Parathyroid adenoma (tissue), 2 donors: ENCODE results near the gene DTHD1.

Experiments used
- H2AFZ ChIP-seq: fragments of 300-600 bp; sonication (generic); one replicate; pipeline ENCODE4 v1.7.0; 2017; ENCODE audit warnings: antibody characterized with exemption, mild to moderate bottlenecking
- H3K27ac ChIP-seq: fragments of 300-600 bp; sonication (generic); one replicate; pipeline ENCODE4 v1.7.0; 2017
- H3K27me3 ChIP-seq: fragments of 300-600 bp; sonication (generic); one replicate; pipeline ENCODE4 v1.7.0; 2017; ENCODE audit warnings: low read length; ENCODE audit not compliant: control insufficient read depth, insufficient read depth
- H3K36me3 ChIP-seq: fragments of 300-600 bp; sonication (generic); one replicate; pipeline ENCODE4 v1.7.0; 2017; ENCODE audit warnings: low read length; ENCODE audit not compliant: control insufficient read depth, insufficient read depth
- H3K4me1 ChIP-seq: fragments of 300-600 bp; sonication (generic); one replicate; pipeline ENCODE4 v1.7.0; 2017; ENCODE audit warnings: control low read depth
- H3K4me2 ChIP-seq: fragments of 300-600 bp; sonication (generic); one replicate; pipeline ENCODE4 v1.7.0; 2017; ENCODE audit warnings: low read length
- H3K4me3 ChIP-seq: fragments of 300-600 bp; sonication (generic); one replicate; pipeline ENCODE4 v1.7.0; 2017; ENCODE audit warnings: low read depth, low read length
- H3K79me2 ChIP-seq: fragments of 300-600 bp; sonication (generic); one replicate; pipeline ENCODE4 v1.7.0; 2017; ENCODE audit warnings: control low read depth
- H3K9ac ChIP-seq: fragments of 300-600 bp; sonication (generic); one replicate; pipeline ENCODE4 v1.7.0; 2017; ENCODE audit warnings: mild to moderate bottlenecking
- H3K9me3 ChIP-seq: fragments of 300-600 bp; sonication (generic); one replicate; pipeline ENCODE4 v1.7.0; 2017; ENCODE audit warnings: low read length; ENCODE audit not compliant: control insufficient read depth
- TF ChIP-seq, protein P1 (sequence below): fragments of 300-600 bp; sonication (generic); IDR thresholded peaks from one replicate; pipeline ENCODE4 v1.7.0; 2017; ENCODE audit warnings: antibody characterized with exemption, mild to moderate bottlenecking
- donor health status: primary hyperparathyroidism.

The DTHD1 gene

DNA sequence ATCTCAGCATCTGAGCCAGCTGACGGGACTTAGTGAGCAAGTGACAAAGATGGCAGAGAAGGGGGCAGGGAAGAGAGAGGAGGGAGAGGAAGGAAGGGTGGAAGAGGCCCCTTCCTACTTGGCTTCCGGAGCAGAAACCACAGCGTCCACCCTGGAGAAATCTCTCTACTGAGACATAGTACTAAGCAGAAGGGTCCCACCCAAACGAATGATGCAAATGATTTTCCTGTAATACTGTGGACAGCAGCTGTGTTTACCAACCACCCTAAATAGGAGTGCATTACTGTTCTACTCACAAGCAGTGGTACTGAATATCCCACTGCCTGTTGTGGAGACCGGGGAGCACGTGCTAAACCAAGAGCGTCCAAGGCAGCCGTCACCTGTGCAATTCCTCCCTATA is 29.4 kb downstream of the DTHD1 start:
- H3K79me2 ChIP-seq: no peaks in the 10 kb centered on the region
- TF ChIP-seq, protein P1, sequence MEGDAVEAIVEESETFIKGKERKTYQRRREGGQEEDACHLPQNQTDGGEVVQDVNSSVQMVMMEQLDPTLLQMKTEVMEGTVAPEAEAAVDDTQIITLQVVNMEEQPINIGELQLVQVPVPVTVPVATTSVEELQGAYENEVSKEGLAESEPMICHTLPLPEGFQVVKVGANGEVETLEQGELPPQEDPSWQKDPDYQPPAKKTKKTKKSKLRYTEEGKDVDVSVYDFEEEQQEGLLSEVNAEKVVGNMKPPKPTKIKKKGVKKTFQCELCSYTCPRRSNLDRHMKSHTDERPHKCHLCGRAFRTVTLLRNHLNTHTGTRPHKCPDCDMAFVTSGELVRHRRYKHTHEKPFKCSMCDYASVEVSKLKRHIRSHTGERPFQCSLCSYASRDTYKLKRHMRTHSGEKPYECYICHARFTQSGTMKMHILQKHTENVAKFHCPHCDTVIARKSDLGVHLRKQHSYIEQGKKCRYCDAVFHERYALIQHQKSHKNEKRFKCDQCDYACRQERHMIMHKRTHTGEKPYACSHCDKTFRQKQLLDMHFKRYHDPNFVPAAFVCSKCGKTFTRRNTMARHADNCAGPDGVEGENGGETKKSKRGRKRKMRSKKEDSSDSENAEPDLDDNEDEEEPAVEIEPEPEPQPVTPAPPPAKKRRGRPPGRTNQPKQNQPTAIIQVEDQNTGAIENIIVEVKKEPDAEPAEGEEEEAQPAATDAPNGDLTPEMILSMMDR: no peak
- no peak overlapping the region for H3K4me3 ChIP-seq
- H3K36me3 ChIP-seq: no peaks in the 10 kb centered on the region
- H3K27ac ChIP-seq: no peak overlapping the region
- H2AFZ ChIP-seq: no peak overlapping the region
- H3K9me3 ChIP-seq: no peaks in the 10 kb centered on the region
- H3K4me2 ChIP-seq: no peak overlapping the region
- H3K27me3 ChIP-seq: no peaks in the 10 kb centered on the region
- no peaks in the 10 kb centered on the region for H3K4me1 ChIP-seq
- no peak overlapping the region for H3K9ac ChIP-seq

DNA sequence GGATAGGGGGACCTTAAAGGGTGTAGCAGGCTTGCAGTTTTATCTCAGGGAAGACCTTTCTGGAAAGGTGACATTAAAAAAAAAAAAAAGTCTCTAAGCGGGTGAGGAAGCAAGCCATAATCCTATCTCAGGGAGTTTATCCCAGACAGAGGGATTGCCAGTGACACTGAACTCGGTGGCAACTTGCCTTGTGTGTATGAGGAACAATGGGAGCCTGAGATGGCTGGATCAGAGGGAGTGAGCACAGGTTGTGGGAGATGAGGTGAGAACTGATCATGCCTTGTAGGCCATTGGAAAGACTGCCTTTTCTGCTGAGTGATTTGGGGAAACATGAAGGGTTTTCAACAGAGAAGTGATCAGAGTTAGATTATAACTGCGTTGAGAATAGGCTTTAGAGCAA is 31.1 kb downstream of the DTHD1 start:
- Histone ChIP-seq H3K36me3 (no peaks in the 10 kb centered on the region), H3K79me2 (no peaks in the 10 kb centered on the region), H3K27ac (no peak overlapping the region), H3K9me3 (no peaks in the 10 kb centered on the region), H3K4me3 (no peak overlapping the region), H2AFZ (no peak overlapping the region), H3K4me2 (no peak overlapping the region), H3K27me3 (no peaks in the 10 kb centered on the region), H3K9ac (no peak overlapping the region), H3K4me1 (no peaks in the 10 kb centered on the region)
- TF ChIP-seq, protein P1: no peak

- Histone ChIP-seq H3K4me2 (no peak overlapping the region), H3K4me1 (no peaks in the 10 kb centered on the region), H3K9me3 (no peaks in the 10 kb centered on the region), H3K36me3 (no peaks in the 10 kb centered on the region), H3K9ac (no peak overlapping the region), H3K4me3 (no peak overlapping the region), H3K27ac (no peak overlapping the region), H2AFZ (no peak overlapping the region), H3K27me3 (no peaks in the 10 kb centered on the region), H3K79me2 (no peaks in the 10 kb centered on the region)
- TF ChIP-seq, protein P1: no peak
Observed at GRCh38 chr4:36313301-36313700, 31.9 kb downstream of the DTHD1 start.

DNA sequence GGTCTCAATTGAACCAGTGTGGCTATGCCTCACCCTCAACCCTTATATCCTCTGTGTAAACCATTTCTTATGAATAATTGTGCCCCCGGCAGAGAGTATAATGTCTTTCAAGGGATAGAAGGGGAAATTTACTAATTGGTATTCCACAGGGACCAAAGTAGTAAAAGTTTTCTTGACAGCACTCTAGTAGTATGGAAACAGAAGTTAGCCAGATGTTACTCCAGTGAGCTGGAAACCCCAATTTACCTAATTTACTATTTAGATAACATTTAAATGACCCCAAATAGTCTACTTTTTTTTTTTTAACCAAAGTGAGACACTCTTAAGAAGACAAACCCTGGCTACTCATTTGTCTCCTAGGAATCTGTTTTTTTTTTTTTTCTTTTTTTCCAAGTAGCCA is 32.3 kb downstream of the DTHD1 start:
- Histone ChIP-seq H3K36me3 (no peaks in the 10 kb centered on the region), H3K9ac (no peak overlapping the region), H3K27me3 (no peaks in the 10 kb centered on the region), H3K4me1 (no peaks in the 10 kb centered on the region), H3K79me2 (no peaks in the 10 kb centered on the region), H3K4me3 (no peak overlapping the region), H3K9me3 (no peaks in the 10 kb centered on the region), H3K4me2 (no peak overlapping the region), H2AFZ (no peak overlapping the region), H3K27ac (no peak overlapping the region)
- TF ChIP-seq, protein P1: no peak

- no peak overlapping the region for H3K4me2 ChIP-seq
- H3K9me3 ChIP-seq: no peaks in the 10 kb centered on the region
- H2AFZ ChIP-seq: no peak overlapping the region
- no peak overlapping the region for H3K4me3 ChIP-seq
- TF ChIP-seq, protein P1: no peak
- no peaks in the 10 kb centered on the region for H3K36me3 ChIP-seq
- no peaks in the 10 kb centered on the region for H3K4me1 ChIP-seq
- no peak overlapping the region for H3K27ac ChIP-seq
- H3K79me2 ChIP-seq: no peaks in the 10 kb centered on the region
- H3K27me3 ChIP-seq: no peaks in the 10 kb centered on the region
- H3K9ac ChIP-seq: no peak overlapping the region
Observed at GRCh38 chr4:36316607-36317006, 35.2 kb downstream of the DTHD1 start.
